ENCODE results near the gene SRGAP2B.
"Not testable (repeated sequence)": the region's sequence is repeated elsewhere in the genome, so short reads cannot be mapped to it uniquely, and the experiment has no call there.

Gene SRGAP2B

DNA sequence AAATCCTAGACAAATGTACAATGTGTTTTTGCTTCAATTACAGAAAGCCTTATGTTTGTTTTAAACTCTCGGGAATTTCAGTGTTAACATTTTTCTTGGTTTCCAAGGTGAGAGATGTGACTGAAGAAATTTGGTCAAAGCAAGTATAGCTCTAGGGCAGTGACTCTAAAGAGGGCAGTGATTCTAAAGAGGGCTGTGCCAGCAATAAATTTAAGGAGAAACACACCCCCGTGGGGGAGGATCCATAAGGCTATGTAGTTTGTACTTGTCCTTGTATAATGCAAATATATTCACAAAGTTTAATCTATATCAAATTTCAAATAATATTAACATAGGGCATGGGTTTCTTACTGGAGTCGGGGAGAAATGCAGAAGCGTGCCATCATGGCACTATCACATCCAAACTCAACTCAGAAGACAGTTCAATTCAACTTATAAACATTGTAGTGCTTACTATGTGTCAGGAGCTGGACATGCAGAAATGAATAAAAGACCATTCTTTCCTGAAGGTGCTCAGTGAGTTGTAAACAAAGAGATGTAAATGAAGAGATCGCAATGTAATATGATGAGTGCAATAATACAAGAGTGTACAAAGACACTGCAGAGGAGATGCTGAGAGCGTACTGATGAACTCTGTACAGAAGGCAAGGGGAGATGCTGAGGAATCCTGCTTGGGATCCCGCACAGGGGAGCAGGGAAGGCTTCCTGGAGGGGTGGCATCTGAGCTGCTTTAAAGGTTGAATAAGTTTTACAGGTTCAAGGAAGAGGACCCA lies 12.5 kb downstream of the SRGAP2B start:
- not testable (repeated sequence) for DNase-seq

DNA sequence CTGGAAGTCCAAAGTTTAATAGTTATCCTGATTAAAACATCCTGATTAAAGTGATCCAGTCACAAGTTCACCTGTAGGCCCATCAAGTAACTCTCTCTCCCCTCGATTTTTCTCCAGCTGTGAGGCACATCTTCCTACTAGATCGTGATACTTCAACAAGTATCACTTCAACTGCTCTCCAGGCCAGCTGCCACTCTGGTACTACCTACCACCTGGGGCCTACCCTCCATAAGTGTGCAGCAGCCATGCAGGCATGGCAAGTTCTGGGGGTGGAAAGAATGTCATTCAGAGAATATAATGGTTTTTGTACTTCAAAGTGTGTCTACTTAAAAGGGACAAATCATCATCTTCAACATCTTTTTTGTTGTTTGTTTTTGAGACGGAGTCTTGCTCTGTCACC lies 14.9 kb downstream of the SRGAP2B start:
- DNase-seq = not testable (repeated sequence)

DNA sequence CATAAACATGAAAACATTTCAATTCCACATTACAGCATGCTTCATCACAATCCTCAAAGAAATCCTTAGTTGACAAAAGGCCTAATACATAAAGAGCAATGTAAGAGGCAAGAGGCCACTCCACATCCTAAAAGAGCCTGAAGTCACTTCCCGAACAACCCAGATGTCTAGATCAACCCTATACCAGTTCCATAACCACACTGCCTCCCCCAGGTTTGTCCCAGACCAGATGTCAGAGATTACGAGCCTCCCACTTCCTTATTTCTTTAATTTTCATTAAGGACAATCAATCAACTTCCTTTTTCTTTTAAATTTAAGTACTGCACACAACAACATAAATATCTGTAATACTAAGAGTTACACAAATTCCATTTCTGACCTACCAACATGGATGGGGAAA lies 15.4 kb downstream of the SRGAP2B start:
- not testable (repeated sequence) for DNase-seq

DNA sequence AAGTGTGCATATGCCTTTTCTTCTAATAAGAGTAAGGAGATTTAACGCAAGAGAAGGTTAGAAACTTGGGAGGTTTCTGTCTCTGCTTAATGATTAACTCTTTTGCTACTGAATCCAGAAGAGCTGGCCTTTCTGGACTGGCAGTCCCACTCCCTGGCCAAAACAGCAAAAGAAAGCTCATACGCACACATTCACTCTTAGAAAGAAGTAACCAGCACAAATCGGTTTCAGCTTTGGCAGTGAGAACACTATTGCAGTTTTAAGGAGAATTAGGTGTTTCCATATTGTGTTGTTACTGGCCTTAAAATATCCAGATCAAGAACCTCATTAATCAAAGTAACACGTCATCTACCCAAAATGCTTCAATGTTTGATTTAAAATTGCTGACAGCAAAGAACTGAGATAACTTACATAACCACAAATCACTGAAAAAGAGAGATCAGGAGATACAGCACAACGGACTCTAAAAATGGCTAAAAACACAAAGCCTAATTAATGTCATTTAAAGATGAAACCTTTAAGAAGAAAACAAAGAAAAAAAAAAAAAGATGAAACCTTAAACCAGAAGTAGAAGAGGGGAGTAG lies 16.2 kb downstream of the SRGAP2B start:
- not testable (repeated sequence) for DNase-seq

DNA sequence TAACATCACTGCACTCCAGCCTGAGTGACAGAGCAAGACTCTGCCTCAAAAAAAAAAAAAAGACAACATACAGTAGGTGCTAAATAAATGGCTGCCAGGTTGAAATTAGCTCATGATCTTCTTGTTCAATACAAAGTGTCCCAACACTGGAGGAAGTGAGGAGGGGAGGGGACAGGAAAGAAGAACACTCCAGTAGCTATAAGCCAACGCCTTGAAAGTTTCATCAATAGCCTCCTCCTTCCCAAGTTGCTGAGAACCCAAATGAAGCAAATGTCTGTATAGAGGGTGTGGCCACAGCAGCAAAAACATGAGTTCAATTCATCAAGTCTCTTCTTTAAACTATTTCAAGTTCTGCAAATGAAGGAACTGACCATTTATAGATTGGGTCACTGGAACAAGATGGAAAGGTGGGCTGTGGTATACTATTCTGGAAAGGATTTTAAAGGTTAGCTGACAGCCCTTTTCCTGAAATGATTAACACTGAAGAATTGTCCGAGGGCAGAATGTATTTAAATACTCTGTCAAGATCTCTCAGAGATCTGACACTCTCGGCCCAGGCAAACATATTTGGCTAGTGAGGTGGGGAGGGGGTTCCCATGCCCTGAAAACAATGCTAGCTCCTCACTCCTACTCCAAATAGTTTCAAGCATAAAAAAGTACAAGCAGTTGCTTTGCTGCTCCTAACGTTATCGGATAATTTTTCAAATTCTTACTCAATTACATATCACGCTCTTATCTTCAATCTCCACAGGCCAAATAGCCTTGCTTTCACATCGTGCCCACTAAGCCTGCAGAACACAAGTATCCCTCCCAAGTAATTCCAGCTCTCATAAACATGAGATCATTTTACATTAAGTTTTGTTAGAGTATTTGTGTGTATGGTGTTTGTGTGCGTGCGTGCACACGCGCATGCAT lies 17.0 kb downstream of the SRGAP2B start:
- not testable (repeated sequence) for DNase-seq

- DNase-seq = not testable (repeated sequence)
These were observed 18.3 kb downstream of the SRGAP2B start for GRCh38 chr1:145076877-145077276.

DNA sequence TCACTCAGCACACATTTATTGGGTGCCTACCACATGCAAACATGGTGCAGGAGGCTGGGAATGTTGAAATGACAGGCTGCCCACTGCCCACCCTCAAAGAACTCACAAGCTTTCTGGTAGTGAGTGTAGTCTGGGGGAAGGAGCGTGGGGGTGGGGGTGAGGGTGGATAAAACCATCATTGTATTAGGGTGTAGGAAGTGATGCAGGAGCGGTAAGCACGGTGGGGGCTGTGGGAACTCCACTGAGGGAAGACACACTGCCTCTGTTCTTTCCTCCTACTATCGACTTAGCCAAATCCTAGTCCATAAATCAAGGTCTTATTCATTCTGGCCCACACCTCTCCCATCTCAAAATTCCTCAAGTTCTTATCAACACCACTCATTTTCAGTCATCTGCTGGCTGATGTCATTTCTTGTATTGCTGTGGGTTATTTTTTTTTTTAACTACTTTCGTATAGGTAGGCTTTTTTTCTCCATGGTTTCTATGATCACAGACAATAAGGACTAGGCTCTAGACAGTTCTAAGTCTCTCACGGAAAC lies 21.0 kb downstream of the SRGAP2B start:
- DNase-seq = not testable (repeated sequence)

- DNase-seq = not testable (repeated sequence)
These were observed 23.6 kb downstream of the SRGAP2B start for GRCh38 chr1:145071569-145071968.

DNA sequence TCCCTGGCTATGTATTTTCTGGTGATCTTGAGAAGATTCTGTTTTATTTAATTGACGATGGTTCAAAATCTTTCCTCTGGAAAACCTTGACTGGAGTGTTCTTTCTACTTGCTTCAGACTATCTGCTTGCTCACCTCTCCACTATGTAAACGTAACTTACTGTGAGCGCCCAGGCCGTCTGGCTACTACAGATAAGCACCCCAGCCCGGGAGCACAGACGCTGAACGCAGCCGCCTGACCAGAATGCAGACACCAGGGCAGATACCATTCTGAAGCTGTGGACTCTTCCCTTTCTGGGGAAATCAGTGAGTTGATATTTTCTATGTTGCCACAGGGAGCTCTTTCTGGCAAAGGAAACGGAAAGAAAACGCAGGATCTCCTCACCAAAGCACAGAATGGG lies 28.6 kb downstream of the SRGAP2B start:
- DNase-seq = not testable (repeated sequence)

- not testable (repeated sequence) for DNase-seq
These were observed 29.8 kb downstream of the SRGAP2B start for GRCh38 chr1:145065194-145065826.

- not testable (repeated sequence) for DNase-seq
These were observed 31.0 kb downstream of the SRGAP2B start for GRCh38 chr1:145063941-145064648.

GRCh38 chr1:145063285-145063684 lies 31.8 kb downstream of the SRGAP2B start:
- DNase-seq = not testable (repeated sequence)

- DNase-seq = not testable (repeated sequence)
These were observed 36.9 kb downstream of the SRGAP2B start for GRCh38 chr1:145058184-145058583.

- DNase-seq = not testable (repeated sequence)
These were observed 39.8 kb downstream of the SRGAP2B start for GRCh38 chr1:145055217-145055760.

- DNase-seq = not testable (repeated sequence)
These were observed 41.7 kb downstream of the SRGAP2B start for GRCh38 chr1:145053428-145053827.

- not testable (repeated sequence) for DNase-seq
These were observed 42.9 kb downstream of the SRGAP2B start for GRCh38 chr1:145052019-145052776.

GRCh38 chr1:145048181-145048856 lies 46.8 kb downstream of the SRGAP2B start:
- not testable (repeated sequence) for DNase-seq

DNA sequence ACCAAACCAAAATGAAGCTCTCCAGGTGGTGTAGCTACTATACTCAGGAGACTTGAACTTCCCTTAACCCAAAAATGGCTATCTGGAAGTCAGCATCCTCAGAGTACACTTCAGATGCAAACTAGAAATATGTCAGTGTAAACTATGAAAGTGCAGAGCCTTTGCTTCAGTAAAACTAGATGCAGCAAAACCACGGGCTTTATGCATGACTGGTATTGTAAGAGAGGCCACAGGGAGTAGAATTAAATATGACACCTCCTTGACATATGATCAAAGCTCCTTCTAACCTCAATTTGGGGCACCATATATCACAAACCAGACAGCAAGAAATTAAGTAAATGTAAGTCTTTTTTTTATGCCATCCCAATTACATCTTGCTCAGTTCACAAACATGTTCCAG lies 47.6 kb downstream of the SRGAP2B start:
- DNase-seq = not testable (repeated sequence)

DNA sequence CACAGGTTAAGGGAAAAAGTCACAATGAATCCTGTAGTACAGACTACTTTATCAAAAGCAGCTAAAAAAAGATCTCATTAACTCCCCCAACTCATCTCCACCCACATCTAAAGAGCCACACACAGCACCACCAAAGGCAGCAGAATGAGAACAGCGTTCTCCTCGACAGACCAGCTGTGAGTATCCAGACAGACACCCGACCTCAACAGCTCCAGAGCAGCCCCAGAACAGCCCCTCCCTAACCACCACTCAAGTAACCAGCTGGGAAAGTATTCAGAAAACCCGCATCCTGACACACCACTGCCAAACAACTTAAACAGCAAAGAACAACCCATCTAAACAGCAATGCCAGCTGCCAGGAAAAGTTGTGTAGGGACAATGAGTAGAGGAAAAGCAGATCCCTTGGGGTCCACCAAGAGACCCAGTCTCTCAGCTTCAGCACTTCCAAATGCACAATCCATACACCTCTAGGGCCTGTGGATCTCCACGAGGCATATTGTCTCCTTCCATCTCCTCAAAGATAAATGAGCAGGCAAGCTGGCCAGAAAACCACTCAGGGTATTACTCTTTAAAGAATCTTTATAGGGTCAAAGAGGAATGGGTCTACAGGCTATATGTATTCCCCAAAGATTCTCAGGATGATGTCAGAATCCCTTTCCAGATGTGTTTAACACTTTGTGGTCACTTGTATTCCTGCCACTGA lies 49.4 kb downstream of the SRGAP2B start:
- not testable (repeated sequence) for DNase-seq

Data from activated CD4-positive, alpha-beta T cell treated with anti-CD3 and anti-CD28 coated beads, Interleukin-2, amount 50 U/mL, for 48 hours (primary cell).